K562 (cell line): ENCODE data around the gene MAP2K7. TPM values are rescaled to one million over a fixed set of nuclear protein-coding genes. Genes with fewer than 3 reads are reported as not detected.
A peak's percentile ranks its signal among the peaks of the same experiment; 100 is the strongest.

Experiments used
- ARHGAP35 ChIP-seq: fragments of 450-650 bp; IDR thresholded peaks from 2 replicates; pipeline ENCODE4 v1.6.1; 2018; ENCODE audit not compliant: partially characterized antibody
- BRCA1 ChIP-seq, 2 experiments: fragments of 450-650 bp in 1 of 2; sonication (generic) in 1 of 2; formaldehyde crosslinking in 1 of 2; IDR thresholded peaks; 2 replicates each; pipeline versions ENCODE4 v1.5.0 to v1.6.1; 2017 to 2020; ENCODE audit warnings: mild to moderate bottlenecking in 1 of 2, missing genetic modification reagents in 1 of 2
- CHAMP1 ChIP-seq: fragments of 450-650 bp; IDR thresholded peaks from 2 replicates; pipeline ENCODE4 v1.6.1; 2016; ENCODE audit warnings: mild to moderate bottlenecking
- E2F4 ChIP-seq: sonication (generic); formaldehyde crosslinking; IDR thresholded peaks from 2 replicates; pipeline ENCODE4 v1.8.0; 2022; ENCODE audit warnings: mild to moderate bottlenecking, low read depth, missing genetic modification reagents
- ESRRA ChIP-seq: fragments of 450-650 bp; IDR thresholded peaks from 2 replicates; pipeline ENCODE4 v1.6.1; 2014; ENCODE audit warnings: low read depth, mild to moderate bottlenecking, moderate library complexity, borderline replicate concordance
- FOXJ2 ChIP-seq: fragments of 200-800 bp; sonication (Bioruptor generic); IDR thresholded peaks from 2 replicates; pipeline ENCODE4 v1.6.1; 2016; ENCODE audit warnings: missing genetic modification characterization, missing compliant biosample characterization
- GTF2B ChIP-seq: IDR thresholded peaks from 2 replicates; pipeline ENCODE4 v1.6.1; 2011; ENCODE audit not compliant: insufficient read length; ENCODE audit errors: extremely low read depth
- HDAC1 ChIP-seq, 2 experiments: fragments of 450-650 bp; IDR thresholded peaks; 2 replicates each; pipeline ENCODE4 v1.6.1; 2016 to 2017; ENCODE audit warnings: inconsistent platforms in 1 of 2, mild to moderate bottlenecking in 1 of 2, moderate library complexity in 1 of 2
- NFE2 ChIP-seq: IDR thresholded peaks from 2 replicates; pipeline ENCODE4 v1.6.1; 2014; ENCODE audit warnings: antibody characterized with exemption, low read depth
- PHB ChIP-seq: fragments of 250-450 bp; sonication (Bioruptor Pico); IDR thresholded peaks from 2 replicates; pipeline ENCODE4 v1.5.0; 2021
- RAD21 ChIP-seq, 2 experiments: fragments of 250-450 bp in 1 of 2; fragments of 450-650 bp in 1 of 2; sonication (Bioruptor Pico) in 1 of 2; formaldehyde crosslinking in 1 of 2; IDR thresholded peaks in 1 of 2; conservative IDR thresholded peaks in 1 of 2; 2 replicates each; pipeline versions ENCODE4 v1.4.0 to v1.8.0; 2020 to 2022; ENCODE audit warnings: mild to moderate bottlenecking in 2 of 2, moderate library complexity in 1 of 2
- TCF7 ChIP-seq: sonication (generic); IDR thresholded peaks from 2 replicates; pipeline ENCODE4 v1.6.1; 2016; ENCODE audit warnings: antibody characterized with exemption, borderline replicate concordance
- YY1 ChIP-seq, 3 experiments: IDR thresholded peaks; 2 replicates each; pipeline ENCODE4 v1.6.1; 2011; ENCODE audit warnings: low read length in 2 of 3, mild to moderate bottlenecking in 2 of 3, moderate library complexity in 2 of 3, borderline replicate concordance in 1 of 3, control low read depth in 1 of 3, low read depth in 1 of 3; ENCODE audit not compliant: insufficient read depth in 3 of 3, insufficient replicate concordance in 2 of 3, control insufficient read depth in 1 of 3, insufficient read length in 1 of 3; ENCODE audit errors: extremely low read depth in 1 of 3
- ZBTB26 ChIP-seq: fragments of 450-650 bp; formaldehyde crosslinking; IDR thresholded peaks from 2 replicates; pipeline ENCODE4 v1.4.0; 2022; ENCODE audit warnings: missing genetic modification characterization
- ZNF232 ChIP-seq: sonication (generic); formaldehyde crosslinking; IDR thresholded peaks from 2 replicates; pipeline ENCODE4 v1.8.0; 2022; ENCODE audit warnings: mild to moderate bottlenecking, missing genetic modification reagents
- ZNF384 ChIP-seq: IDR thresholded peaks from 2 replicates; pipeline ENCODE4 v1.6.1; 2012; ENCODE audit warnings: low read depth, low read length, improper control_type of control experiment
- ZNF639 ChIP-seq, 2 experiments: fragments of 200-800 bp in 1 of 2; sonication (Bioruptor generic) in 1 of 2; sonication (generic) in 1 of 2; formaldehyde crosslinking in 1 of 2; IDR thresholded peaks in 1 of 2; conservative IDR thresholded peaks in 1 of 2; 2 replicates each; pipeline versions ENCODE4 v1.5.0 to v1.6.1; 2016 to 2020; ENCODE audit warnings: missing compliant biosample characterization in 1 of 2, missing genetic modification characterization in 1 of 2, missing genetic modification reagents in 1 of 2
- polyA plus RNA-seq, 8 experiments: library from polyadenylated mRNA; depleted of rRNA in 4 of 8; stranded (reverse) in 5 of 8; unstranded in 3 of 8; fragments of >200 nt; fragmentation: Nextera tagmentation in 2 of 8; fragmentation: Illumina TruSeq in 1 of 8; extraction: Ambion mirVana in 2 of 8; extraction: Trizol in 1 of 8; gene quantifications; 2 replicates each; pipeline versions ENCODE4 v1.2.1 to v1.2.3, GENCODE V29; 2011 to 2014; ENCODE audit warnings: inconsistent platforms in 1 of 8, missing spikeins in 1 of 8
- total RNA-seq, 7 experiments: library from RNA; depleted of rRNA in 6 of 7; stranded (reverse); fragments of >200 nt in 6 of 7; fragmentation: Illumina TruSeq in 2 of 7; extraction: Trizol in 2 of 7; gene quantifications; 2 replicates each; pipeline versions ENCODE4 v1.2.1 to v1.2.3, GENCODE V29; 2011 to 2021; ENCODE audit warnings: low replicate concordance in 1 of 7

MAP2K7 gene
- total and polyA plus RNA-seq, 9 of the 15 experiments (the other 6 are each of a cell fraction or from before 2014, with no cell fraction given), result 0.51 to 45.8 (median 14.1) TPM

- TF ChIP-seq YY1 (IDR thresholded peaks at IDR 0.05; ENCODE audit: borderline replicate concordance in 1 of 3, control insufficient read depth in 1 of 3, extremely low read depth in 1 of 3, insufficient read depth in 3 of 3, insufficient read length in 1 of 3, insufficient replicate concordance in 2 of 3, low read depth in 1 of 3, low read length in 2 of 3), result peak in 2 of 3 experiments; percentile 30 to 59
- TF ChIP-seq TCF7, result no peak
- 0 out of 2 replicates have a peak, but pooled peaks have one; percentile 24 for TF ChIP-seq NFE2
- TF ChIP-seq ARHGAP35, result no peak
- 0 out of 4 replicates have a peak, but pooled peaks of 1 of the 2 experiments have one; percentile 39 for TF ChIP-seq ZNF639 (CRISPR knock-in tag; conservative IDR thresholded peaks at IDR 0.05 in 1 of 2, IDR thresholded peaks at IDR 0.05 in 1 of 2)
- TF ChIP-seq GTF2B, result no peak
- no peak; a peak in 1 of 4 replicates for TF ChIP-seq HDAC1 (IDR thresholded peaks at IDR 0.05)
- no peak for TF ChIP-seq FOXJ2 (tag)
- no peak for TF ChIP-seq PHB (CRISPR knock-in tag)
- TF ChIP-seq ZBTB26 (CRISPR knock-in tag), result no peak
- peak in 1 of 2 experiments; percentile 49; a peak in 3 of 4 replicates for TF ChIP-seq RAD21 (CRISPR knock-in tag; conservative IDR thresholded peaks at IDR 0.05 in 1 of 2, IDR thresholded peaks at IDR 0.05 in 1 of 2)
- TF ChIP-seq E2F4 (CRISPR knock-in tag), result no peak
- no peak for TF ChIP-seq ZNF232 (CRISPR knock-in tag)
- TF ChIP-seq ESRRA, result peak; percentile 48
- TF ChIP-seq ZNF384, result no peak
- TF ChIP-seq CHAMP1, result no peak
- no peak for TF ChIP-seq BRCA1 (IDR thresholded peaks at IDR 0.05)
- TF ChIP-seq BRCA1 (CRISPR knock-in tag; IDR thresholded peaks at IDR 0.05), result no peak
These were observed 34.8 kb upstream of the MAP2K7 start (continued) for GRCh38 chr19:7868671-7869452.
